VCaP (cell line): Measurements from ENCODE around the gene LYL1.

ENCODE experiments used
- H3K27ac ChIP-seq: fragments of 450-650 bp; 2 replicates; pipeline ENCODE4 v1.5.1; 2017
- TF ChIP-seq, protein P1 (sequence below): fragments of 450-650 bp; conservative IDR thresholded peaks from 2 replicates; pipeline ENCODE4 v1.5.1; 2017; ENCODE audit warnings: mild to moderate bottlenecking, moderate library complexity

The LYL1 gene

GRCh38 chr19:13101590-13102415 lies 855 bp downstream of the LYL1 start:
- peak overlapping the region; percentile 78 for H3K27ac ChIP-seq
- TF ChIP-seq, protein P1, sequence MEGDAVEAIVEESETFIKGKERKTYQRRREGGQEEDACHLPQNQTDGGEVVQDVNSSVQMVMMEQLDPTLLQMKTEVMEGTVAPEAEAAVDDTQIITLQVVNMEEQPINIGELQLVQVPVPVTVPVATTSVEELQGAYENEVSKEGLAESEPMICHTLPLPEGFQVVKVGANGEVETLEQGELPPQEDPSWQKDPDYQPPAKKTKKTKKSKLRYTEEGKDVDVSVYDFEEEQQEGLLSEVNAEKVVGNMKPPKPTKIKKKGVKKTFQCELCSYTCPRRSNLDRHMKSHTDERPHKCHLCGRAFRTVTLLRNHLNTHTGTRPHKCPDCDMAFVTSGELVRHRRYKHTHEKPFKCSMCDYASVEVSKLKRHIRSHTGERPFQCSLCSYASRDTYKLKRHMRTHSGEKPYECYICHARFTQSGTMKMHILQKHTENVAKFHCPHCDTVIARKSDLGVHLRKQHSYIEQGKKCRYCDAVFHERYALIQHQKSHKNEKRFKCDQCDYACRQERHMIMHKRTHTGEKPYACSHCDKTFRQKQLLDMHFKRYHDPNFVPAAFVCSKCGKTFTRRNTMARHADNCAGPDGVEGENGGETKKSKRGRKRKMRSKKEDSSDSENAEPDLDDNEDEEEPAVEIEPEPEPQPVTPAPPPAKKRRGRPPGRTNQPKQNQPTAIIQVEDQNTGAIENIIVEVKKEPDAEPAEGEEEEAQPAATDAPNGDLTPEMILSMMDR = no peak

- peak overlapping the region; percentile 78; the same call in 1 of the 2 replicates for H3K27ac ChIP-seq
- TF ChIP-seq, protein P1 = no peak
Measured at GRCh38 chr19:13100841-13101589, 1.6 kb downstream of the LYL1 start.

DNA sequence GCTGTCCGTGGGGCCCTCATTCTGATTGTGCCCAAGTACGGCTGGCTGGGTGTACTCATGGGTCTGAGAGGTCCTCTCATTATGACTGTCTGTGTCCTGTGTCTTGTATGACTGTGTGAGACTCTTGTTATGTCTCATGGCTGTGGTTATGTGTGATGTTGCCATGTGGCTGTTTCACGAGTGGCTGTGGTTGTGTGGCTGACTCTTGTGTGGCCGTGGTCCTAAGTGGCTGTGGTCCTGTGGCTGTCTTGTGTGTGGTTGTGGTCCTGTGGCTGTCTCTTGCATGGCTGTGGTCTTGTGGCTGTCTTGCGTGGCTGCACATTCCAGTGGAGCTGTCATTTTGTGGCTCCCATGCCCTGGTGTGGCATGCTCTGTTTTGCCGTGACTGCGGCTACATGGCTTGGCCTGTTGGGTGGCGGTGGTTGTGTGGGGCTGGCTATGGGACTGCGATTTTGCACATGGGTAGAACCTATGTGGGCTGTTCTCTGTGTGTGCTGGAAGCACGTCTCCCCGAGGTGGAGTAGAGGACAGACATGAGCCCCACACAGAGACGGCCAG lies 2.5 kb downstream of the LYL1 start:
- peak overlapping the region; percentile 85 for H3K27ac ChIP-seq
- TF ChIP-seq, protein P1 = no peak

DNA sequence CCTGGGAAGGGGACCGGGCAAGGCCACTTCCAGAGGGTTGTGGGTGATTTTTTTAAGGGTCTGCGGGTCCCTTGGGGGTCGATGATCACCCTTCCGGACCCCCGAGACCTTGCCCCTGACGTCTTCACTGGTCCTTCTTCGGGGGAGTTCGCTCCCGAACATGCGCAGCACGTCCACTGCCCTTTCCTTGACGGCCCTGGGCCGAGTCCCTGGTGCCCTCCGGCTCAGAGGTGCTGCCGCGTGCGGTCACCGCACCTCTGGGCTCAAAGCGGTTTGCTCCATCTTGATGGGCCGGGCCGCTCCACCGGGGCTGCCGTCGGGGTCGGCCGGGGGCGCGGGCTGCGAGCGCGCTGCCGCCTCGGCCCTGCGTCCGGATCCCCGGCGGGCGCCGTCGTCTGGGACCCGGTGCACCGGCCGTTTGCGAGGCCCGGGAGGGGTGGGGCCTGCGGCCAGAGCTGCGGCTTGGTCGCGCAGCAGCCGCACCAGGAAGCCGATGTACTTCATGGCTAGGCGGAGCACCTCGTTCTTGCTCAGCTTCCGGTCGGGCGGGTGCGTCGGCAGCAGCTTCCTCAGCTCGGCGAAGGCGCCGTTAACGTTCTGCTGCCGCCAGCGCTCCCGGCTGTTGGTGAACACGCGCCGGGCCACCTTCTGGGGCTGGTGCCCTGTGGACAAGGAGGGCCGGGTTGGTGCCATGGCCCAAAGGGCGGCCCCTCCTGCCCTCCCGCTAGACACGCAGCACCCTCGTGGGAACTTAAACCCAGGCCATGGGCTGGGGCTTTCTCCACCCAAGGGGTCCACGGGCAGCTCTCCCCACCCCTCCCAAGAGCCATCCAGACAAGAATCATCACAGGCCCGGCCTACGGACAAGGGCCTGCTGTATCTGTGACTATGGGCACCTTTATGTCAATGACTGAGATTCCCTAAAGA lies 3.3 kb downstream of the LYL1 start:
- TF ChIP-seq, protein P1 = no peak
- peak overlapping the region; percentile 85 for H3K27ac ChIP-seq

DNA sequence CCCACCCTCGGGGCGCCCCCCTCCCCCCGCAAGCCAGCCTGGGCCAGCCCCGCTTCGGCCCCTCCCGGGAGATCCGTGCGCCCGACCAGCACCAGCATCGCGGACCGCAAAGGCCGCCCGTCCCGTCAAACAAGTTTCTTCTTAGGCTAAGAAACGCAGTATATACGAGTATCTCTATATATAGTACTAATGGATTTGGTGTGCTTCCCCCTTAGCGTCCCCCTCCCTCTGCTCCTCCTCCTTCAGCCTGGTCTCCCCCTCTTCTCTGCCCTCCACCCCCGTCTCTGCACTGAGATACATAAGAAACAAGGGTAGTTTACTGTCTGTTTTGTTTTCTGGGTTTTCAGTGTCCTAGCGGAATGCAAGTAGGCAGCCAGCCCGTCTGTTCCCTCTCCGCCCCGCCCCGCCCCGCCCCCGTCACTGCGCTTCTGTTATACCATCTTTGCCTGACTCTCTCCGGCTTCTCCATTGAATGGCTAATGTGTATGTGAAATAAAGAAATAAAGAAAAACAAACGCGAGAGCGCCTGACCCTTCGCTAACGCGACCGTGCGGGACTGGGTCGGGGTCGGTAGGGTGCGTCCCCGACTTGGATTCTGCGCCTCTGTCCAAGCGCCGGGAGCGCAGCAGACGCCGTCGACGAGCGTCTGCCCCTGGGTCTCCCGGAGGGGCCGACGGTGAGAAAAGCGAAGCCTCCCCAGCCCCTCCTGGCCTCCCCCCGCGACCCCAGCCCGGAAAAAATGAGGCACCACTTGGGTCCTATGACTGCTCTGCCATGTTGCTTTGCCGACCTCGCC lies 4.2 kb downstream of the LYL1 start:
- TF ChIP-seq, protein P1 = no peak
- H3K27ac ChIP-seq = peak overlapping the region; percentile 85

GRCh38 chr19:13097463-13098258 lies 5.0 kb downstream of the LYL1 start:
- peak overlapping the region; percentile 85 for H3K27ac ChIP-seq
- TF ChIP-seq, protein P1 = no peak
